Stomach (tissue), 4 donors: Measurements from ENCODE around the gene KYNU.

Source experiments
- POLR2A ChIP-seq, 4 donors: fragments of 450-650 bp; IDR thresholded peaks; one replicate each; pipeline ENCODE4 v1.6.1; 2016; ENCODE audit warnings: antibody characterized with exemption in 4 of 4, control low read depth in 2 of 4, mild to moderate bottlenecking in 1 of 4, moderate library complexity in 1 of 4
- POLR2AphosphoS5 ChIP-seq, 3 donors: sonication (generic); formaldehyde crosslinking; IDR thresholded peaks; one replicate each; pipeline ENCODE4 v1.6.1; 2016; ENCODE audit warnings: antibody characterized with exemption in 3 of 3
- TF ChIP-seq, protein P1 (sequence below), 7 experiments: fragments of 450-650 bp in 4 of 7; fragments of 200-600 bp in 3 of 7; sonication (generic) in 3 of 7; IDR thresholded peaks; one replicate each; pipeline ENCODE4 v1.5.1; 2016 to 2019; ENCODE audit warnings: antibody characterized with exemption in 7 of 7, control low read depth in 2 of 7, mild to moderate bottlenecking in 1 of 7

- TF ChIP-seq POLR2A (IDR thresholded peaks at IDR 0.05) = no peak
- TF ChIP-seq, protein P1, sequence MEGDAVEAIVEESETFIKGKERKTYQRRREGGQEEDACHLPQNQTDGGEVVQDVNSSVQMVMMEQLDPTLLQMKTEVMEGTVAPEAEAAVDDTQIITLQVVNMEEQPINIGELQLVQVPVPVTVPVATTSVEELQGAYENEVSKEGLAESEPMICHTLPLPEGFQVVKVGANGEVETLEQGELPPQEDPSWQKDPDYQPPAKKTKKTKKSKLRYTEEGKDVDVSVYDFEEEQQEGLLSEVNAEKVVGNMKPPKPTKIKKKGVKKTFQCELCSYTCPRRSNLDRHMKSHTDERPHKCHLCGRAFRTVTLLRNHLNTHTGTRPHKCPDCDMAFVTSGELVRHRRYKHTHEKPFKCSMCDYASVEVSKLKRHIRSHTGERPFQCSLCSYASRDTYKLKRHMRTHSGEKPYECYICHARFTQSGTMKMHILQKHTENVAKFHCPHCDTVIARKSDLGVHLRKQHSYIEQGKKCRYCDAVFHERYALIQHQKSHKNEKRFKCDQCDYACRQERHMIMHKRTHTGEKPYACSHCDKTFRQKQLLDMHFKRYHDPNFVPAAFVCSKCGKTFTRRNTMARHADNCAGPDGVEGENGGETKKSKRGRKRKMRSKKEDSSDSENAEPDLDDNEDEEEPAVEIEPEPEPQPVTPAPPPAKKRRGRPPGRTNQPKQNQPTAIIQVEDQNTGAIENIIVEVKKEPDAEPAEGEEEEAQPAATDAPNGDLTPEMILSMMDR (IDR thresholded peaks at IDR 0.05) = no peak
- no peak for TF ChIP-seq POLR2AphosphoS5 (IDR thresholded peaks at IDR 0.05)
Observed at GRCh38 chr2:142957144-142957543, 79.7 kb downstream of the KYNU start.
